ENCODE data around the gene GRAMD1C.

DNA sequence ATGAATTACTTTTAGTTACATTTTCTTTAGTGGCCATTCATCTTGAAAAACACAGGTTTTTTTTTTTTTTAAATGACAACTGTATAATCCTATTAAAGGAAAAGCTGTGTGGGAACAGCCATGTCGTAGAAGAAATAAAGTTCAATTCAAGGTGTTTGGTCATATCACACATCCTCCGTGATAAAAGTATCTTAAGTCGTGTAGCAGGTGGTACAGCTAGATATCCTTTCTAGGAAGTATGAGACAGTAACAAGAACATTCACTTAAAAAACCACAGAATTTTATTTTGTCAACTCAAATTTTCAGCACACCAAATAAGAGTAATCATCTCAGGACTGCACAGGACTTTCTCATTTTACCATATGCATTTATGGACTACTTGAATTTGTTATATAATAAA lies 125.3 kb downstream of the GRAMD1C start:
- TF ChIP-seq POLR2AphosphoS5 (IDR thresholded peaks at IDR 0.05): no peak
- TF ChIP-seq, protein P1, sequence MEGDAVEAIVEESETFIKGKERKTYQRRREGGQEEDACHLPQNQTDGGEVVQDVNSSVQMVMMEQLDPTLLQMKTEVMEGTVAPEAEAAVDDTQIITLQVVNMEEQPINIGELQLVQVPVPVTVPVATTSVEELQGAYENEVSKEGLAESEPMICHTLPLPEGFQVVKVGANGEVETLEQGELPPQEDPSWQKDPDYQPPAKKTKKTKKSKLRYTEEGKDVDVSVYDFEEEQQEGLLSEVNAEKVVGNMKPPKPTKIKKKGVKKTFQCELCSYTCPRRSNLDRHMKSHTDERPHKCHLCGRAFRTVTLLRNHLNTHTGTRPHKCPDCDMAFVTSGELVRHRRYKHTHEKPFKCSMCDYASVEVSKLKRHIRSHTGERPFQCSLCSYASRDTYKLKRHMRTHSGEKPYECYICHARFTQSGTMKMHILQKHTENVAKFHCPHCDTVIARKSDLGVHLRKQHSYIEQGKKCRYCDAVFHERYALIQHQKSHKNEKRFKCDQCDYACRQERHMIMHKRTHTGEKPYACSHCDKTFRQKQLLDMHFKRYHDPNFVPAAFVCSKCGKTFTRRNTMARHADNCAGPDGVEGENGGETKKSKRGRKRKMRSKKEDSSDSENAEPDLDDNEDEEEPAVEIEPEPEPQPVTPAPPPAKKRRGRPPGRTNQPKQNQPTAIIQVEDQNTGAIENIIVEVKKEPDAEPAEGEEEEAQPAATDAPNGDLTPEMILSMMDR (IDR thresholded peaks at IDR 0.05): no peak
- TF ChIP-seq POLR2A (IDR thresholded peaks at IDR 0.05): no peak

All from sigmoid colon (tissue), 4 donors.